Keratinocyte (primary cell): ENCODE results near the gene SPRED2.

Source experiments
- EZH2 ChIP-seq: IDR thresholded peaks from one replicate; pipeline ENCODE4 v1.6.1; 2012; ENCODE audit warnings: inconsistent platforms, mild to moderate bottlenecking, low read length, moderate library complexity
- TF ChIP-seq, protein P1 (sequence below), 3 experiments: IDR thresholded peaks in 1 of 3; conservative IDR thresholded peaks in 1 of 3; optimal IDR thresholded peaks in 1 of 3; 2 replicates in 2 of 3; 3 replicates in 1 of 3; pipeline versions ENCODE3 to v1.5.1; 2011; ENCODE audit warnings: low read length in 3 of 3, mild to moderate bottlenecking in 3 of 3, moderate library complexity in 2 of 3, control low read depth in 1 of 3, inconsistent platforms in 1 of 3; ENCODE audit not compliant: insufficient read depth in 2 of 3; ENCODE audit errors: extremely low read depth in 1 of 3

DNA sequence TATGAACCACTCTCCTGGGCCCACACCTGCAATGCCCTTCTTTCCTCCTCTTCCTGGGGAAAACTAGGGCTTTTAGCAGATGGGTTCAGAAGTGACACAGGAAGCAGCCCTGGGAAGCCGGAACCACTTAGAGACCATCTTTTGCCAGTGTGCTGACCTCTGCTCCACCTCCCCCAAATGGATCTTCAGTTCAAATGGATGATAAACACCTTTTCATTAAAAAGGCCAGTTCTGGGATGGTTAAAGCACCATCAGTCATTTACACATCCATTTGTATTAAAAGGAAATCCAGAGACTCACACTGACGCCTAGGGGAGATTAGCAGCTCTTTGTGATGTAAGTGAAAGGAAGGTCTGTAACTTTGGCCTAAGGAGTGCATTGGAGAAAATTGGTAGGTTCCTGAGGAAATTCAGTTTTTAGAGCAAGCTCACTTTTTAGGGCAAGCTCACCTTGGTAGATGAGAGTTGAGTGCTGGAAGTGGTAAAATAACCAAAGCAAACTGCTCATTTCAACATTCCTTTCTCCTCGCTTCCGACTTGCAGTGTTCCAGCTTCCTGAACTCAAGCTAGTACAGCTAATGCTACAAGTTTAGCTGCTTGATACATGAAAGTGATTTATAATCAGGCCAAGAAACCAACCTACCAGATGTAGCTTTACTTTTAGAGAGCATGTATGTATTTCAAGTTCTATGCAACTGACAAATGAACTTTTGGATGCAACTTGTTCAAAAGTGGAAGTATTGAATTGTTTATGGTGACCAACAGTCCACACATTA is 157.1 kb downstream of the SPRED2 start:
- TF ChIP-seq, protein P1, sequence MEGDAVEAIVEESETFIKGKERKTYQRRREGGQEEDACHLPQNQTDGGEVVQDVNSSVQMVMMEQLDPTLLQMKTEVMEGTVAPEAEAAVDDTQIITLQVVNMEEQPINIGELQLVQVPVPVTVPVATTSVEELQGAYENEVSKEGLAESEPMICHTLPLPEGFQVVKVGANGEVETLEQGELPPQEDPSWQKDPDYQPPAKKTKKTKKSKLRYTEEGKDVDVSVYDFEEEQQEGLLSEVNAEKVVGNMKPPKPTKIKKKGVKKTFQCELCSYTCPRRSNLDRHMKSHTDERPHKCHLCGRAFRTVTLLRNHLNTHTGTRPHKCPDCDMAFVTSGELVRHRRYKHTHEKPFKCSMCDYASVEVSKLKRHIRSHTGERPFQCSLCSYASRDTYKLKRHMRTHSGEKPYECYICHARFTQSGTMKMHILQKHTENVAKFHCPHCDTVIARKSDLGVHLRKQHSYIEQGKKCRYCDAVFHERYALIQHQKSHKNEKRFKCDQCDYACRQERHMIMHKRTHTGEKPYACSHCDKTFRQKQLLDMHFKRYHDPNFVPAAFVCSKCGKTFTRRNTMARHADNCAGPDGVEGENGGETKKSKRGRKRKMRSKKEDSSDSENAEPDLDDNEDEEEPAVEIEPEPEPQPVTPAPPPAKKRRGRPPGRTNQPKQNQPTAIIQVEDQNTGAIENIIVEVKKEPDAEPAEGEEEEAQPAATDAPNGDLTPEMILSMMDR (optimal IDR thresholded peaks at IDR 0.05 in 1 of 3, IDR thresholded peaks at IDR 0.05 in 1 of 3, conservative IDR thresholded peaks at IDR 0.05 in 1 of 3; ENCODE audit: extremely low read depth in 1 of 3, insufficient read depth in 2 of 3, low read length in 3 of 3) = no peak
- TF ChIP-seq EZH2 = no peak
